SK-N-SH treated with all-trans-retinoic acid at 6 μM for 48 hours (cell line): ENCODE data around the gene PCDHGA1.

Experiments used
- ARNTL ChIP-seq: fragments of 450-650 bp; formaldehyde crosslinking; IDR thresholded peaks from 2 replicates; pipeline ENCODE4 v1.5.0; 2020; ENCODE audit warnings: low read depth, mild to moderate bottlenecking, moderate library complexity, borderline replicate concordance
- CSDC2 ChIP-seq: fragments of 250-450 bp; sonication (Bioruptor Pico); IDR thresholded peaks from 2 replicates; pipeline ENCODE4 v1.5.0; 2020; ENCODE audit warnings: mild to moderate bottlenecking, moderate library complexity
- GLIS3 ChIP-seq: fragments of 250-450 bp; sonication (Bioruptor Pico); IDR thresholded peaks from 2 replicates; pipeline ENCODE4 v1.5.0; 2020; ENCODE audit warnings: mild to moderate bottlenecking, moderate library complexity
- OSR1 ChIP-seq: fragments of 250-450 bp; sonication (Bioruptor Pico); IDR thresholded peaks from 2 replicates; pipeline ENCODE4 v1.8.0; 2022; ENCODE audit warnings: moderate library complexity, mild to moderate bottlenecking, inconsistent platforms
- PATZ1 ChIP-seq: fragments of 250-450 bp; sonication (Bioruptor Pico); IDR thresholded peaks from 2 replicates; pipeline ENCODE4 v1.8.0; 2020; ENCODE audit warnings: mild to moderate bottlenecking, moderate library complexity, borderline replicate concordance
- POU6F1 ChIP-seq: fragments of 250-450 bp; sonication (Bioruptor Pico); IDR thresholded peaks from 2 replicates; pipeline ENCODE4 v1.8.0; 2021; ENCODE audit warnings: low read depth, mild to moderate bottlenecking, moderate library complexity, borderline replicate concordance
- TSHZ2 ChIP-seq: fragments of 250-450 bp; sonication (Bioruptor Pico); IDR thresholded peaks from 2 replicates; pipeline ENCODE4 v1.5.0; 2020; ENCODE audit warnings: mild to moderate bottlenecking, moderate library complexity
- ZFP30 ChIP-seq: fragments of 450-650 bp; formaldehyde crosslinking; IDR thresholded peaks from 2 replicates; pipeline ENCODE4 v1.5.0; 2022; ENCODE audit warnings: mild to moderate bottlenecking, moderate library complexity
- ZNF565 ChIP-seq: fragments of 450-650 bp; formaldehyde crosslinking; conservative IDR thresholded peaks from 2 replicates; pipeline ENCODE4 v1.5.0; 2020; ENCODE audit warnings: low read depth, mild to moderate bottlenecking, moderate library complexity

- no peak for TF ChIP-seq TSHZ2
- no peak for TF ChIP-seq ZNF565
- no peak for TF ChIP-seq CSDC2 (CRISPR knock-in tag)
- TF ChIP-seq ARNTL: no peak
- no peak for TF ChIP-seq GLIS3 (CRISPR knock-in tag)
- TF ChIP-seq ZFP30: no peak
- no peak for TF ChIP-seq POU6F1 (CRISPR knock-in tag)
- TF ChIP-seq PATZ1 (CRISPR knock-in tag): no peak
- TF ChIP-seq OSR1 (CRISPR knock-in tag): no peak
These were observed 184.8 kb downstream of the PCDHGA1 start for GRCh38 chr5:141515141-141515540.
